ENCODE data around the gene IQGAP1.
"Not testable (repeated sequence)": the region's sequence is repeated elsewhere in the genome, so short reads cannot be mapped to it uniquely, and the experiment has no call there.

IQGAP1 gene

DNA sequence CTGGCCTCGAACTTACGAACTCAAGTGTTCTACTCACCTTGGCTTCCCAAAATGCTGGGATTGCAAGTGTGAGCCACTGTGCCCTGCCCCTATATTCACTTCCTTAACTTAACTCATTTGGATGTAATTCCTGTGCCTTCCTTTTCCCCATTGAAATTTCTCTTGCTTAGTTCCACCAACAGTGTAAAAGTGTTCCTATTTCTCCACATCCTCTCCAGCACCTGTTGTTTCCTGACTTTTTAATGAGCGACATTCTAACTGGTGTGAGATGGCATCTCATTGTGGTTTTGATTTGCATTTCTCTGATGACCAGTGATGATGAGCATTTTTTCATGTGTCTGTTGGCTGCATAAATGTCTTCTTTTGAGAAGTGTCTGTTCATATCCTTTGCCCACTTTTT lies 21.5 kb downstream of the IQGAP1 start:
- not testable (repeated sequence) for DNase-seq (ENCODE audit: low read depth)

GRCh38 chr15:90410316-90410715 lies 22.3 kb downstream of the IQGAP1 start:
- not testable (repeated sequence) for DNase-seq (ENCODE audit: low read depth)

GRCh38 chr15:90411176-90411575 lies 23.1 kb downstream of the IQGAP1 start:
- no peak for DNase-seq (ENCODE audit: low read depth)

DNA sequence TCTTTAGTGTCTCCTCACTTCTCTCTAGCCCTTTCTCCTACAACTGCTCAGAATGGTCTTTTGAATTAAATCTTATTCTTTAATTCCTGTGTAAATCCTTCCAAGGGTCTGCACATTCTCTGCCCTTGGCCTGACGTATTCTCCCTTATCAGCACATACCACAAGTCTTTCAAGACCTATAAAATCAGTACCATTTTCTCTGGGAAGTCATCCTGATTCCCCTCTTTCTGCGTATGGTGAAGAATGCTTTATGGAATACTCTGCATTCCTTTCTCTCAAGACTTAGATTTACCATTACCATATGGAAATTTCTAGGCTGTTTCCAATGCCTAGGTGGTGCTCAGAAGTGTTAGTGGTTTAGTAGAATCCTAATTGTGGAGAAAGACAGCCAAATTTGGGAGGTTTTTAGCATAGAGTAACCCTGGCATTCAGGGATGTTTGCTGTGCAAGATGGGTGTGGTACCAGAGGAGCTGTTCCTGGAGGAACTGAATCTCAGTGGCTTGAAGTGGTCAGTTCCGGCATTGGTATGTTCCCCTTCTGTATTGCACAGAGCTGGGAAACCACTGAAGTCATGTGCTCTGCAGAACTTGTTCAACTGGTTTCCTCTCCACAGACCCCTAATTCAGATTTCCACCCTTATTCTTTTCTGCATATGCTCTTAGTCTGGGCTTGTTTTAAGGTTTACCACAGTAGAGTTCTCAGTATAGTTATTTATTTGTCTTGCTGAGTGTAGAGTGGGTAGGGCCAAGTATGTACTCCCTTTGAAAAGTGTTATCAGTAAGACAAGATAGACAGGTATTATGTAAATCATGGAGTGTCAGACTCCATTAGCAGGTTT lies 24.5 kb downstream of the IQGAP1 start:
- no peak for DNase-seq (ENCODE audit: low read depth)

DNA sequence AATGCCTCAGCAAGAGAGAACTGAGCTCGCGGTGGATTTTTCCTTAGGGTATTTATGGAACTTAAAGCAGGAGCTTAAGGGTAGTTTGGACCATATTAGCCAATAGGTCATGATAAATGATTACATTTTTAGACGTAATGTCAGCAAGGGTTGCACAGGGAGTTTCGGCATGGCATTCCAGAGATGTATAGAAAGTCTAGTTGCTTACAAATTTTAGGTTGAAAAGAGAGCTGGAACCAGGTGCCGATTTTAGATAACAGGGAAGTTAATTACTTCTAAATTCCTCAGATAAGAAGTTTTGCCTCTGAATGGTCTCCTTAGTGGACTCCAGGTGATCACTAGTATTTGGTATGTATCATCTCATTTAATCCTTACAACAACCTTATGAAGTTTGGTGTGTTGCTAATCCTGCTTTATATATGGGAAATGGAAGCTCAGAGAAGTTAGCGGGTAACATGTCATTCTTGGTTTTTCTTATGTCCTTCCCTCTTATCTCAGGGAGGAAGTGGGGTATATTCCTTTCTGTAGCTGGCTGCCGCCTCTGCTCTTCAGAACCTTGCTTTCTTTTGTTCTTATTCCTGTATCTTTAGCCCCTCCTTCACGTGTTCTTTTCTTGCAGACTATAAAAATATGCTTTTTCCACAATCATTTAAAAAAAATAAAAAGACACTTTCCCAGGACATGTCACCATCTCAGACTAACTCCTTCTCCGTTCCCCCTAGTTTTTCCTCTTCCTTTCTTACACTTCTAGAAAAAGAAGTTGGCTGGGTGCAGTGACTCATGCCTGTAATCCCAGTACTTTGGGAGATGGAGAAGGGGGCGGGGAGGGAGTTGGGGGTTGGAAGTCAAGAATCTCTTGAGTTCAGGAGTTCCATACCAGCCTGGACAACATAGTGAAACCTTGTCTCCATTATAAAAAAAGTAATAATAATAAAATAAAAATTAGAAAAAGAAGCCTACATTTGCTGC lies 25.7 kb downstream of the IQGAP1 start:
- no peak for DNase-seq (ENCODE audit: low read depth)

DNA sequence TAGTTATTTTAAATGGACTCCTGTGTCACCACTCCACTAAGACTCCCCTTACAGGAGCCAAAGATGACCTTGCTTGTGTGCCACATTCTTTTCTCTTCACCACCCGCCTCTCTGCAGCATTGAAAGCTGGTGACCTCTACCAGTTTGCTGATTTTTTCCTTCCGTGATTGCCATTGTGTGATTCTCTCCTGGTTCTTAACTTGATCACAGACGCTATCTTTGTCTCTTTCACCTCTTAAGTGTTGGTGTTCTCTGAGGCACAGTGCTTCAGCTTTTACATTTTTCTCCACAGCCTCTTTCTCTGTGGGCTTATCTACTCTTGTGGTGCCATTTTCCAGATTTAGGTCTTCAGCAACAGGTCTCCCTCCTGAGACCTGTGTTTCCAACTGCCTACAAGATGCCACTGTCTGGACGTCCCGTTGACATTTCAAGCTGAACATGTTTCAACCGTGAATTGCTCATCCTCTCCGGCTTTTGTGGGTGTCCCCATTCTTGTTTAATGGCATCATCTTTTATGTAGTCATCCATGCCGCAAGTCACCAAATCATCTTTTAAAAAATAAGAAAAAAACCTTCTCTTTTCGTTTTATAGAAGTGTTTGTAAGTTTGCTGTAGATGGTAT lies 26.5 kb downstream of the IQGAP1 start:
- no peak for DNase-seq (ENCODE audit: low read depth)

GRCh38 chr15:90416052-90416451 lies 28.0 kb downstream of the IQGAP1 start:
- DNase-seq (ENCODE audit: low read depth), result not testable (repeated sequence)

DNA sequence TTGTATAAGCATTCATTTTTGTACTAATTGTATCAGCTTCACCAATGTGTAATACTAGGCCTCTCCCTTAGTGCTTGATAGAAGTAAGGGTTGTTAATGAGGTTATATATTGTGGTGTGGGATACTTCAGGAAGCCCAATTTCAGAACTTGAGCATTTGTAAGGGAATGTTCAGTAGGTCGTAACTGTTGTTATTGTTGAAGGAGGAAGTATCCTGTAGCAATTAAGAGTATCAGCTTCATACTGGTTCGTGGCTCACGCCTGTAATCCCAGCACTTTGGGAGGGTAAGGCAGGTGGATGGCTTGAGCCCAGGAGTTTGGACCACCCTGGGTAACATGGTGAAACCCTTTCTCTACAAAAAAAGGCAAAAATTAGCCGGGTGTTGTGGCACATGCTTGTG lies 30.6 kb downstream of the IQGAP1 start:
- DNase-seq (ENCODE audit: low read depth), result no peak

GRCh38 chr15:90419206-90419605 lies 31.2 kb downstream of the IQGAP1 start:
- DNase-seq (ENCODE audit: low read depth), result no peak

DNA sequence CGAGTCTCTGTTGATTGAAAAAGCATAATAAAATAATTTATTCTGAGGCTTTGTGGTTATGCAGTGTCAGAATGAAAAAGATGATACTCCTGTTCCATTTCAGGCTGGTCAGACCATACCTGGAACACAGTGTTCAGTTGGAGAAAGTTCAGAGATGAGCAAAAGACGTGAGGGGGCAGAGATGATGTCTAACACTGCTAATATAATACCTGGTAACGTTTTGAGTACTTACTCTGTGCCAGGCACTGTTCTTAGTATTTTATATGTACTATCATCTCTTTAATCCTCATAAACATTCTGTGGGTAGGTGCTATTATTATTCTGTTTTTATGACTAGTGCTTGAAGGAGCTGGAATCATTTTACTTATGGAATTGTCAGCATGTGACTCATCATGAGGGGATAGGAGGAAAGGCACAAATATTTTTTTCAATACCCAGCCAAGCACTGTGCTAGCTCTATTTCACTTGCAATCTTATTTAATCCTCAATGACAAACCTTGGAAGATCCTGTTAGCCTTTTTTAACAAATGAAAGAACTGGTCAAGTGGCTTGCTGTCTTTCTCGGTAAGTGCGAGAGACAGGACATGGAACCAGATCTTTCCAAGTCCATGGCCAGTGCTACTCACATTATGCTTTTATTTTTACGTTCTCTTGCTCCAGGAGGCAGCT lies 31.8 kb downstream of the IQGAP1 start:
- no peak for DNase-seq (ENCODE audit: low read depth)

GRCh38 chr15:90420451-90420850 lies 32.4 kb downstream of the IQGAP1 start:
- DNase-seq (ENCODE audit: low read depth), result no peak

GRCh38 chr15:90421527-90421926 lies 33.5 kb downstream of the IQGAP1 start:
- DNase-seq (ENCODE audit: low read depth), result no peak

- no peak for DNase-seq (ENCODE audit: low read depth)
Measured at GRCh38 chr15:90422043-90422442, 34.0 kb downstream of the IQGAP1 start.

GRCh38 chr15:90422936-90423335 lies 34.9 kb downstream of the IQGAP1 start:
- DNase-seq (ENCODE audit: low read depth), result no peak

GRCh38 chr15:90423801-90424319 lies 35.8 kb downstream of the IQGAP1 start:
- no peak for DNase-seq (ENCODE audit: low read depth)

DNA sequence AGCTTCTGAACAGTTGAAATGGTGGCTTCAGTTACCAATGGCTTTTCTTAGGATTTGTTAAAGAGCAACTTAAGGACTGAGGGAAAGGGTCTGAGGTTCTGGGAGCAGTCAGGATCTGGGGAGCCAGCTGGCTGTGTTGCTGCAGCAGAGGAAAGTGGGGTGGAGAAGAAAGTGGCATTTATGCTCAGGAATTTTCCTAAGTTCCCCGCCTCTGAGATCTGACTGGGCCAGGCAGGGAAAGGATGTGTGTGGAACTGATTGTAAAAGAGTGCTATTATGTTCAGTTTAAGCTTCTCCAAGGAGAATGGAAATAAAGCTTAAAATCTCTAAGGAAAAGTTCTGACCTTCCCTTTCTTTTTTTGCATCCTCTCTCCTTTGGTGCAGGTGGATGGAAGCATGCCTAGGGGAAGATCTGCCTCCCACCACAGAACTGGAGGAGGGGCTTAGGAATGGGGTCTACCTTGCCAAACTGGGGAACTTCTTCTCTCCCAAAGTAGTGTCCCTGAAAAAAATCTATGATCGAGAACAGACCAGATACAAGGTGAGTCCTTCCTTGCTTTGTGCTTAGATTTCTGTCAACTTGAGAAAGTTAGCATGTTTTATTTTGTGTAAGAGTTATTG lies 37.8 kb downstream of the IQGAP1 start:
- no peak for DNase-seq (ENCODE audit: low read depth)

DNA sequence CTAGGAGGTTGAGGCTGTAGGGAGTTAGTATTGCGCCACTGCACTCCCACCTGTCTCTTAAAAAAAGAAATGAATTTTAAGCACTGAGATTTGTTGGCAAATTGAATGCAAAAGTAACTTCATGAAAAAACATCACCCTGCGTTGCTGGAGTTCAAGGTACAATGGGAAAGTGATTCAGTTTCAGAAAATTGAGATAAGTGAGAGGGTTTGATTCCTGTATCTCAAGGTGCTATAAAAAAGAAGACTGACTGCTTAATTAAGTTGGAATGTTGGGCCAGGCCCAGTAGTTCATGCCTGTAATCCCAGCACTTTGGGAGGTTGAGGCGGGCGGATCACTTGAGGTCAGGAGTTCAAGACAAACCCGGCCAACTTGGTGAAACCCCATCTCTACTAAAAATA lies 39.1 kb downstream of the IQGAP1 start:
- DNase-seq (ENCODE audit: low read depth), result no peak

DNA sequence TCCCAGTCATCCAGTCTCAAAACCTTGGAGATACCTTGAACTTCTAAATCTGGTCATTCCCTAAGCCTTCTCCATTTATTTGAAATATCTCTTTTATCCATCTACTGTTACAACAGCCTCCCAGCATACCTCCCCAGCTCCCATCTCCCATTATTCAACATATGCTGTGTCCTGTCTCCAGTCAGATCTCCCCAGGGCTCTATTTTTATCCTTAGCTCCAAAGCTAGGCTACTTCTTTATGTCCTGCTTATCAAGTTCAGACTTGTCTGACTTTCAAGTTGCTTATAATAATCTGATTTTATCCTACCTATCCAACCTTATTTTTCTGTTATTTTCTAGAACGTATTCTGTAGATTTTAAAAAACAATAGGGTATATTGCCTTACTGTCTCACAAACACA lies 44.2 kb downstream of the IQGAP1 start:
- DNase-seq (ENCODE audit: low read depth), result no peak

DNA sequence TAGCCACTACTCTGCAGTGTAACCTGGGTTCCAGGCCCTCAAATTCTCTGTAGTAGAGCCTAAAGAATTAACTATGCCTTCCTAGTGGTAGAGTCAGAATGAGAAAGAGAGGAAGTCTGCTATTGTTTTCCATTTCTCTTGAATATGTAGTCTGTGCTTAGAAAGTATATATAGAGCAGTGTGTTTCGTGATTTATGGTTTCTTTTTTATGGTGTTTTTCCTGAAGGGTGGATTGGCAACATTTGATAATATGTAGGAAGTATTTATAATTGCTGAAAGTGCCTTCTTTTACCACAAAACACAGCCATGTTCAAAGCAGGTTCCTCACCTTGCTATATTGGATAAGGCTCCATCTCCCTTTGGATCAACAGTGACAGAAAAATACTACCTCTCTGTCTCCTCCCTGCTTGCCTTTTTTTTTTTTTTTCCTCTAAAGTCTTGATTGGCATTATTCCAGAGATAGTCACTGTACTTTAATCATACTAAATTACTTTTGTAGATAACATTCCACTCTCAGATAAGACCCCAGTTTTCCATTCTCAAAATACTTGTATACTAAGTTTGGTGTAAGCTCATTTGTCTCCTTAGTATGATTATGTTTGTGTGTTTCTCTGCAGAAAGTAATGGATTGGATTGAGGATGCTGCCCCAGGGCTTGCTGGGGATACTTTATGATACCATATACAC lies 47.8 kb downstream of the IQGAP1 start:
- DNase-seq (ENCODE audit: low read depth), result no peak

- DNase-seq (ENCODE audit: low read depth), result no peak
Measured at GRCh38 chr15:90436952-90437351, 48.9 kb downstream of the IQGAP1 start.

DNA sequence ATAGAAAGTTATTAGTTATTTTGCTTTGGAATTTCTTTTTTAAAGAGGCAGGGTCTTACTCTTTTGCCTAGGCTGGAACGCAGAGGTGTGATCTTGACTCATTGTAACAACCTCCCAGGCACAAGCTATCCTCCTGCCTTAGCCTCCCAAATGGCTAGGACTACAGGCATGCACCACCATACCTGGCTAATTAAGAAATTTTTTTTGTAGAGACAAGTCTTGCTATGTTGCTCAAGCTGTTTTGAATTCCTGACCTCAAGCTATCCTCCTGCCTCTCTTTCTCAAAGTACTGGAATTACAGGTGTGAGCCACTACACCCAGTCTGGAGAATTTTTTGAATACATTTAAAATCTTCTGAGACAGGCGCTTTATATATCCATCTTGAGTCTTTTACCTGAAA lies 49.5 kb downstream of the IQGAP1 start:
- DNase-seq (ENCODE audit: low read depth), result no peak
